Measurements from ENCODE around the gene PDZD2.
"Not testable (repeated sequence)": the region's sequence is repeated elsewhere in the genome, so short reads cannot be mapped to it uniquely, and the experiment has no call there.

PDZD2 gene

GRCh38 chr5:31770132-31770720 lies 131.3 kb downstream of the PDZD2 start:
- DNase-seq (ENCODE audit: low spot score), result no peak

- DNase-seq (ENCODE audit: low spot score), result no peak
Measured at GRCh38 chr5:31770998-31771397, 132.1 kb downstream of the PDZD2 start.

GRCh38 chr5:31771500-31771899 lies 132.6 kb downstream of the PDZD2 start:
- no peak for DNase-seq (ENCODE audit: low spot score)

DNA sequence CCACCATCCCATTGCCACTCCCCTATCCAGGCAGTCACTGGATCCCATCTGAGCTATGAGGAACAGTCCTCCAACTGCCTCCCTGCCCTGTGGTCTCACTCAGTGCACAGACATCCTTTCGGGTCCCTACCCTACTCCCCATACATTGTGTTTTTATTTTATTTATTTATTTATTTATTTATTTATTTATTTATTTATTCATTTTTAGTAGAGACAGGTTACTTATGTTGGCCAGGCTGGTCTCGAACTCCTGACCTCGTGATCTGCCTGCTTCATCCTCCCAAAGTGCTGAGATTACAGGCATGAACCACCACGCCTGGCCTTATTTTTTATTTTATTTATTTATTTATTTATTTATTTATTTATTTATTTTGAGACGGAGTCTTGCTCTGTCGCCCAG lies 137.4 kb downstream of the PDZD2 start:
- DNase-seq (ENCODE audit: low spot score), result not testable (repeated sequence)

GRCh38 chr5:31776976-31777651 lies 138.2 kb downstream of the PDZD2 start:
- DNase-seq (ENCODE audit: low spot score), result no peak

- DNase-seq (ENCODE audit: low spot score), result no peak
Measured at GRCh38 chr5:31781772-31782171, 142.8 kb downstream of the PDZD2 start.

- no peak for DNase-seq (ENCODE audit: low spot score)
Measured at GRCh38 chr5:31783086-31783645, 144.2 kb downstream of the PDZD2 start.

GRCh38 chr5:31783731-31784130 lies 144.8 kb downstream of the PDZD2 start:
- DNase-seq (ENCODE audit: low spot score), result no peak

GRCh38 chr5:31786090-31786631 lies 147.2 kb downstream of the PDZD2 start:
- DNase-seq (ENCODE audit: low spot score), result no peak

DNA sequence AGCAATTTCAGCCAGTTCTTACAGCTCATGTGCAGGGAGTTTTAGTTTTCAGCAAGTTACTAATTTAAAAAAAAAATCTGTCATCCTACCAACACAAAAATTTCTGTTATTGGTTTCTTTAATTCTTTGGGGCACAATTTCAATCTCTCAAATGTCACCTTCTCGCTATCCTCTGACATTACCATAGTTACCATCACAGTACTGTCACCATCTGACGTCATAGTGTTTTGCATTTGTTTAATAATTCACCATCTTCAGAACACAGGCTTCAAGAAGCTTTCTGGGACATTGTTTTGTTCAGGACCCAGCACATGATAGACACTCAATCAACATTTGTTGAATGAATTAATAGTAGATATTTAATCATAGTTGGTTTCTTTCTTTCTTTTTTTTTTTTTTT lies 155.1 kb downstream of the PDZD2 start:
- DNase-seq (ENCODE audit: low spot score), result no peak

DNA sequence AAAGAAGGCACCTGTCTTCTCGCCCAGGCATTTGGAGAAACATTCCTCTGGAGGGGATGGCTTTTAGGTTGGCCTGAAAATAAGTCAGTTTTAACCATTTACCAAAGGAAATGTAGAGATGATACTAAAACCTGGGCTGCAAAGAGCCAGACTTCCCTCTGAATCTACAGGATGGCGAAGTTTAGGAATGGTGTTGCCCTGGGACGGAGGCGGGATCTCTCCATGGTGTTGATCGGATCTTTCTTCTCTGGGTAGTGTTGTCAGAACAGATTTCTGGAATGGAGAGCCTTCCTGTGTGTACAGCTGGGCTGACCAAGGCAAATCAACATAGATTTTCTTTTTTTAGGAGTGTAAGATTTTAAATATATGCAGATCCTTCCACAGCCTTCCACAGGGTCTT lies 159.2 kb downstream of the PDZD2 start:
- DNase-seq (ENCODE audit: low spot score), result no peak

GRCh38 chr5:31800351-31800750 lies 161.4 kb downstream of the PDZD2 start:
- no peak for DNase-seq (ENCODE audit: low spot score)

- no peak for DNase-seq (ENCODE audit: low spot score)
Measured at GRCh38 chr5:31805785-31806400, 167.0 kb downstream of the PDZD2 start.

- DNase-seq (ENCODE audit: low spot score), result no peak
Measured at GRCh38 chr5:31806561-31806960, 167.6 kb downstream of the PDZD2 start.

GRCh38 chr5:31807789-31808540 lies 169.0 kb downstream of the PDZD2 start:
- no peak for DNase-seq (ENCODE audit: low spot score)

DNA sequence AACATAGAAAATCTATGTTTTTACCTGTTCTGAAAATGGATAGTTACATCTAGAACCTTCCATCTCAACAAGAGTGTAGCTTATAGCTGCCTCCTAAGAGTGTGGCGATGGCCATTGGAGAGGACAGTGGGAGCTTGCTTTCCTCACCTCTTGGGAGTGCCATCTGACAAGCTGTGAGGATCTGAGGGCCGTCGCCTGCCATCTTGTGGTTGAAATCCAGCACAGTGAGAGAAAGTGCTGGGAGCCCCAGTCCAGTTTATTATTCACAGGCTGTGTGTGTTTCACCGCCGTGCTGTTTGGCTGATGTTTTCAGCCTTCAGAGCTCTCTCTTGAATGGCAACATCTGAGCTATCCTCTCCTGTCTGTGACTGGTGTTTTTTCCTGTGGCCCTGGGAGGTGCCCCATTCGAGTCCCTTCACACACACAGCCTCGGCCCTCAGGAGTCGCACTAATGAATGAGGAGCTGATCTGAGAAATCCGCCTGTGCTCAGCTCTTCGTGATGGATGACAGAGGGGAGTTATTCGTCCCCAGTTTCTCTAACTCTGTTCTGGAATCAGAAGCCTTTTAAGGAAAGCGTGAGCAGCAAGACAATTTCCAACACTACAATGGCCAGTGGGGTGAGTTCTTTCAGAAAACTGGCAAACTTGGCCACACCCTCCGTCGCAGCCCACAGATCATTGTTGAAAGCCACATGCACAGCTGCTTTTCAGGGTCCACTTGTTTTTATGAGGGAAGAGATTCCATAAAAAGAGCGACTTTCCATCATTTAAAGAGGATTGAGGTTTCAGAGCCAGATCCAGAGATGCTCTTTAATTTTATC lies 170.3 kb downstream of the PDZD2 start:
- DNase-seq (ENCODE audit: low spot score), result peak; percentile 6

- DNase-seq (ENCODE audit: low spot score), result no peak
Measured at GRCh38 chr5:31811210-31811609, 172.3 kb downstream of the PDZD2 start.

GRCh38 chr5:31815376-31815775 lies 176.4 kb downstream of the PDZD2 start:
- no peak for DNase-seq (ENCODE audit: low spot score)

DNA sequence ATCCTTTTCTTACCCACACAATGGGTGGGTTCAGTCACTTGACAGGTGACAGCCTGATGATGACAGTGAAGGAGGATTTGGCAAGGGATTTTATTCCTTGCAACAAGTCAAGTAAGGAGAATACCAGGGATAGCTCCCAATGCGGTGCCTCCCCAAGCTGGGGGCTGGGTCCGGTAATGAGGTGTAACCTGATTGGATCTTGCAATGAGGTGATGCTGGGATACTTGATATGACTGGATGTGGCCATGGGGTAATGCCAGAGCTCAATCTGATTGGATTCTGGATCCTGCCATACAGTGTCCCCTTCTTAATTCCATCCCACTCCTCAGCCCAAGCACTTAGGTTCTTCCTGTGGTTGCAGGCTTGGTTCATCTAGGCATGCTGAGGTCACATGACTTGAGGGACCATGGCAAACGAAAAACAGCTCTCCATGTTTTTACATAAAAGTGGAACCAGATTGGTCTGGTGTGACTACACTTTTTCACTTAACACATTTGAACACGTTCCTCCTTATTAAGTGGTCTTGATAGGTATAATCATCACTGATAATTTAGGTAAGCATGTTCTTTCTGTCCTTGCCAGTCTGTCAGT lies 181.1 kb downstream of the PDZD2 start:
- no peak for DNase-seq (ENCODE audit: low spot score)

DNA sequence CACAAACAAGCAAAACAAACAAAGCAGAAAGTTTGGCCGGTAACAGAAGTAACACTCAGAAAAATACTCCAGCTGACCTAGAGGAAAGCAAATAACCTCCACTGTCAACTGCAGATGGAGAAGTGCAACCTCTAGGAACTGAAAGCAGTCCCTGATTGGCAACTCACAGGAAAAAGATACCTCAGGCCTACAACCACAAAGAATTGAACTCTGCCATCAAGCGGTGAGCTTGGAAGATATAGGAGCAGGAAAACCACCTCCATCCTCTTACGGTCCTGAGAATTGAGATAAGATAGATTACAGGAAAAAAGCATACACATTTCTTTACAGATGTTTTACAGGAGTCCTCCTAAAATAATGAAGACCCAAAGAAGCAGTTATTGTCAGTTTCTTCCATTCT lies 184.5 kb downstream of the PDZD2 start:
- DNase-seq (ENCODE audit: low spot score), result no peak

All from hematopoietic multipotent progenitor cell treated with erythropoietin and hydrocortisone succinate and interleukin-3 and kit ligand, for 15 days (in vitro differentiated cells).